ENCODE measurements around the gene TBC1D23.

DNA sequence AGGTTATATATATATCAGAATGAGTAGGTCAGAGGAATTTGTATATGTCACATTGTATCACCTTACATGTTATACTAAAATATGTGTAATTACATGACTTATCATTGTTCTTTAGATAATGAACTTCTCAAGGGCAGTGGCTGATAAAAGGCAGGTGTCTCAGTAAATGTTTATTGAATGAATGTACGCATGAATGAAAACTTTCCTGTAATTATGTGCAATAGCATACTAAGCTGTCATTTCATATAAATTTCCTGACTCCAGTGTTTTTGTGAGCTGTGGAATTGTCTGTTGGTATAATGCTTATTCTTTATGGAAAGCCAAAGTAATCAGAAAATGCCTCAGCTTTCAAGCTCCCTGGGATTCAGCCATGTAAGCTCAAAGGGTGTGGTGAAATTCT lies 4.2 kb downstream of the TBC1D23 start:
- TF ChIP-seq EZH2 (IDR thresholded peaks at IDR 0.05) (no peak), POLR2AphosphoS5 (IDR thresholded peaks at IDR 0.05; ENCODE audit: borderline replicate concordance, low read depth, low read length) (no peak)
